NT2/D1 (cell line): Measurements from ENCODE around the gene YPEL2.

Experiments used
- SUZ12 ChIP-seq: IDR thresholded peaks from 2 replicates; pipeline ENCODE4 v1.6.1; 2011; ENCODE audit not compliant: insufficient read length, insufficient read depth; ENCODE audit errors: extremely low read depth
- YY1 ChIP-seq: IDR thresholded peaks from 2 replicates; pipeline ENCODE4 v1.6.1; 2011; ENCODE audit not compliant: insufficient read length, insufficient read depth
- ZNF274 ChIP-seq: IDR thresholded peaks from 2 replicates; pipeline ENCODE4 v1.6.1; 2011; ENCODE audit warnings: mild to moderate bottlenecking, low read depth, low read length

DNA sequence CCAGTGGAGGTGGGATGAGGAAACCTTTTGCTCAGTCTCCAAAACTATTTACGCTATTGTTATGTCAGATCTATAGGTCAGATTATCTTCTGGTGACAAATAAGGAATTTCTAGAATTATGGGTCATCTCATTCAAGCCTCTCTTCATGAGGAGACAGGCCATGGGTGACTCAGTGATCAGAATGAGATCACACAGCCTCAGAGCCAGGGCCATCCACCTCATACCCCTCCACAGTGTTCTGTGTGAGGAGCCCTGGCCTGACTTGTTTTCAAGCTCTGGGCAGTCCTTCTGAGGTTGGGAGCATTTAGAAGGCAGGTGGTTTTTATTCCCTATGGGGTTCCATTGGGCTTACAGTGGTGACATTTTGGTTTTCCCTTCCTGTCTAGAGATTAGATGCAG lies 26.5 kb downstream of the YPEL2 start:
- TF ChIP-seq YY1 (no peak), ZNF274 (no peak), SUZ12 (no peak)
